Myocyte (in vitro differentiated cells): ENCODE results near the gene KRT6C. TPM values are rescaled to one million over a fixed set of nuclear protein-coding genes. Genes with fewer than 3 reads are reported as not detected.
A peak's percentile ranks its signal among the peaks of the same experiment; 100 is the strongest.

Experiments used
- DNase-seq: peaks from one replicate; pipeline ENCODE4 v3.0.0-alpha.2; 2012; ENCODE audit warnings: low read depth
- total RNA-seq: library from RNA; depleted of rRNA; stranded (reverse); fragments of >200 nt; gene quantifications from 2 replicates; pipeline ENCODE4 v1.2.3, GENCODE V29; 2014

Gene KRT6C
- total RNA-seq, 1 donor from 2014 or later = not detected

- DNase-seq = no peak
Measured at GRCh38 chr12:52436000-52436827, 37.4 kb downstream of the KRT6C start.

GRCh38 chr12:52435659-52435999 lies 38.0 kb downstream of the KRT6C start:
- DNase-seq = no peak

GRCh38 chr12:52434760-52435530 lies 38.7 kb downstream of the KRT6C start:
- DNase-seq = no peak

DNA sequence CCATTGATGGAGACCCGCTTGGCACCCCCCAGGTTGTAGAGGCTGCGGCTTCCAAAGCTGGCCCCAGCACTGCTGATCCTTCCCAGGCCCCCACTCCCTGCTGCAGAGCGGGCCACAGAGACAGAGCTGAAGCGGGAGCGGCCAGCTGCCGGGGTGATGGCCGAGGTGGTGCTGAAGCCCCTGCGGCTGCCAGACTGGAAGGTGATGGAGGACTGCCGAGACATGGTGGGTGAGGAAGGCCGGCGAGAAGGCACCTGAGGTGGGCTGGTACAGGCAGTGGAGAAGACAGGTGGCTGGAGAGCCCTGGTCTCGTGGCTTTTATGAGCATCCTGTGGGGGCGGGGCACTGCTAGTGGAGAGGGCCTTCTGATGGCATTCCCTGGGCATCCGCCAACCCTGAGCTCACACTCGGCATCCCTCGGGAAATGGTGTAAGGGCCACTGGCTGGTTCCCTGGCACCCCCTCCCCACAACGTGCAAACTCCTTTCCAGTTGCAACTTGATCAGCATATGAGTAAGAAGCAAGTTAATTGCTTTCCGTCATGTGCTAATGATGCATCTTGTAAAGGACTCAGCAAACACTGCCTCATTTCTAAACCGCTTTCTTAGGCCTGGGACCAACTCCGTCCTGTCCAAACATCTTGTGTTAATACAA lies 39.4 kb downstream of the KRT6C start, which contains the start of gene KRT75:
KRT75 (minus strand) TSS at position 291 of the 653 bp plus-strand sequence; CDS start at position 224, 67 bp downstream.
- DNase-seq = no peak

DNA sequence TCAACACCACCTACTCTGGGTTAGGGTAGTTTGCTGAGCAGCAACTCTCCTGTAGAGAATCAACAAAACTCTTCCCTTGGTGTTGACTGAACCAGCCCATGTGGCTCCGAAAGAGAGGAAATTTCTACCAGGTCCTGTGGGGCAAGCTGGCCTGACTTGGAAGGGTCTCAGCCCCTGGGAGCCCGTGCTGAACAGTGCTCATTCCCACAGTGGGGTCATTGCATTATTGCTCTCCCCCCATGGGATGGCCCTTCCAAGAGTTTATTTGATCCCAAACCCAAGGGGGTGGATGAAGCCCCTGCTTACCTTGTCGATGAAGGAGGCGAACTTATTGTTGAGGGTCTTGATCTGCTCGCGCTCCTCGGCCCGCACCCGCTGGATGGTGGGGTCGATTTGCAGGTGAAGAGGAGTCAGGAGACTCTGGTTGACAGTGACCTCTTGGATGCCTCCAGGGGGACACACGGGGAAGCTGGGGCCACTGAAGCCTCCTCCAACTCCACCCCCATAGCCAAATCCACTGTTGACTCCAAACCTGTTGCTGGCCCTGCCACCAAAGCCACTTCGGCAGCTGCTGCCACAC lies 40.0 kb downstream of the KRT6C start:
- no peak for DNase-seq

DNA sequence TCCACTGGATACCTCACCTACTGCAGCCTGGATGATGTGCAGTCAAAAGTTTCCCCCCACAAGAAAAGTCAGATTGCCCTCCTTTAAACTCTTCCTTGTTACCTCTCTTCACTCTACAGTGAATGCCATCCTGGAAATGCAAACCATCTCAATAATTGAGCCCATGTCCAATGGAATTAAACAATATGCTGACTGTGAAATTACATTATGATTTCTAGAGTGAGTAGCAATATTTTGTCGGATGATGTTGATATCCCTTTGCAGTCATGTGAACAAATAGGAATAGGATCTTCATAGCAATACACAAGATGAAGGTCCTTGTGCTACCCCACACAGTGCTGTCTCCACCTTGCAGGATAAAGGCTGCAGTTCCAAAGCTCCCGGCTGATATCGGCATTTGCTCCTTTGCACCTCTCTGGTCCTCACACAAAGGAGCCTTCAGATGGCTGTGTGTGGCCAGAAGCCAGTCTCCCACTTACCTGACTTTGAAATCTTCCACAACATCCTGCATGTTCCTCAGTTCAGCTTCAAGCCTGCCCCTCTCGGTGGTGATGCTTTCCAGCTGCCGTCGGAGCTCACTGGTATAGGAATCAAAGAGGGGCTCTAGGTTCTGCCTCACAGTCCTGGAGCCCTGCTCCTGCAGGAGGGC lies 40.9 kb downstream of the KRT6C start:
- DNase-seq = no peak

DNA sequence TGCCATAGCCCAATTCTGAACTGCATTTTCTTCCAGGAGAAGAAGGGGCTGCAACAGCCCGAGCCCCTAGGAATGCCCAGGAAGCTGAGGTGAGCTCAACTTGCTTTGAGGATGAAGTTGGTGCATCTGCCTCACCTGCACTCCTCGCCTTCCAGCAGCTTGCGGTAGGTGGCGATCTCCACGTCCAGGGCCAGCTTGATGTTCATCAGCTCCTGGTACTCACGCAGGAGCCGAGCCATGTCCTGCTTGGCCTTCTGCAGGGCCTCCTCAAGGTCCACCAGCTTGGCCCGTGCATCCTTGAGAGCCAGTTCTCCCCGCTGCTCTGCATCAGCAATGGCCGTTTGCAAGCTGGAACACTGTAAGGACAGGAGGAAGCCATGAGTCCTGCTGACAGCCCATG lies 45.5 kb downstream of the KRT6C start:
- no peak for DNase-seq

DNA sequence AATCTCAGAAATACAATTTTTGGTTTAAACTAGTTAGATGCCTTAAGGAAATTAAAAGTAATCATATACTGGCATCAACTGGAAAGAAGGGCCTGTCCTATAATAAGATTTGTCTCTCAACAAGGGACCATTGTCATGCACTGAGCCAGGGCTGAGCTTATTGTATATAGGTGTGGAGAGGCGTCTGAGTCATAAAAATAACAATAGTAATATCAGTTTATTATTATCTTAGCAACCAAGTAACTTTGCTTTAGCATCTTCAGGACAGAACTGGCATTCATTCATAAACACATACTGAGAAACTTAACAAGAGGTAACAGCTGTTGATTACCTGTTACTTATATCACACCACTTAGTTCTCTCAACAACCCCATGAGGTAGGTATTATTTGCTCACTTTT lies 46.5 kb downstream of the KRT6C start:
- no peak for DNase-seq

DNA sequence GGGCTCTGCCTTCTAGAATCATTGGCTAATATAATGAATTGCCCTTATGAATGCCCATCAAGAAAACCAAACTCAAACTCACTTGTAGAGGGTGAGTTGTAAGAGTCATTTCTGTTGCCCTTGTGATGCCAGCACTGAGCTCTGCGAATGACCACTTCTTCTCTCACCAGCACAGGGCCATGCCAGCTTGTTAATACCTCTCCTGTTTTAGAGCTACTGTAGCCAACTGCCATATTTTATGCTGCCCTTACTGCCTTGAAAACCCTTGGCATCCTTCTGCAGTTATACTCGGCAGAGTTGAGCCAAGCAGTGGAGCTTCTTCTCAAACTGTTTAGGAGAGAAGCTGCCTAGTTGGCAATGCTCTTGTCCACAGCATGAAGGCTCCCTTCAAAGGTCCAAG lies 47.6 kb downstream of the KRT6C start:
- DNase-seq = no peak

- DNase-seq = no peak
Measured at GRCh38 chr12:52425466-52425865, 48.1 kb downstream of the KRT6C start.

DNA sequence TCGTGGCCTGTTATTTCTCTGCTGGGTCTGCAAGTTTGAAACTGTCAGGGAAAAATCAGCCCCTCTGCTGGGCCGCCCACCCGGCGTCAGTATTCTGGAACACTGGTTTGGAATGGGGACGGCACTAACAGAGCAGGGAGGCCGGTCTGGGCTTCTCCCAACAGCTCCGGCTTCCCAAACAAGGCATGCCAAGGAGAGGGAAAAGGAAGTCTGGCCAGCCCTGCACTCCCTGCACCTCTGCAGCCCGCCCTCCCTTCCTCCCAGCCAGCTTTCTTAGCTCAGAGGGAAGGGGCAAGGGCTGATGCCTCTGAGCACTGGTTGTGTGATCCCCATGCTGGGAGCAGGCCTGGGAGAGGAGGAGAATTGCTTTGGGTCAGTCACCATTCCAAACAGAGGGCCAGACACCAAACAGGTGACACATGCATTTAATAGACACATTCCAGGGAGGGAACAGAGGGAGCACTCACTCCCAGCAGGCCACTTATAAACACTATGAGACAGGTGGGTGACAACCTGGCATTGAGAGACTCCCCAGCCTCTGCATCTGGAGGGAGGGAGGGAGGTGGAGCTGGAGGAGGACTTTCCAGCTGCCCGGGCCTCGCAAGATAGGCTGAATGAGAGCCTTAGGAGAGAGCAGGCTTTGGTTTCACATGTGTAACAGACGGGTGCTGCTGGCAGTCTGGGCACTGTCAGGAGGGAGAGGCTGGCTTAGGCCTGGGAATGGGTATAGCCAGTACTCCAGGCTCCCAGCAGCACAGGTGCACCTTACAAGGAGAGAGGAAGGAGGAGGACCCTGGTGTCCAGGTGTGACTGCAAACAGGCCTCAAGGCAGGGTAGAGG lies 49.7 kb downstream of the KRT6C start:
- peak; percentile 32 for DNase-seq

- no peak for DNase-seq
Measured at GRCh38 chr12:52423035-52423434, 50.6 kb downstream of the KRT6C start.

- peak; percentile 66 for DNase-seq
Measured at GRCh38 chr12:52419656-52420055, 53.9 kb downstream of the KRT6C start.

GRCh38 chr12:52418576-52419110 lies 55.0 kb downstream of the KRT6C start:
- DNase-seq = no peak

Other genes with a start within 250 kb of the KRT6C start
- 3.1 and 6.6 TPM in 2 replicates for gene KRT7, start 240.6 kb downstream of the KRT6C start, total RNA-seq
- gene KRT86, start 199.2 kb downstream of the KRT6C start, total RNA-seq = 5.2 and 20.9 TPM in 2 replicates
- gene KRT81, start 182.3 kb downstream of the KRT6C start, total RNA-seq = 0.08 TPM in 1 of 2 replicates, not detected in the other
- gene KRT83, start 152.4 kb downstream of the KRT6C start, total RNA-seq = not detected in 2 replicates
- gene KRT85, start 106.3 kb downstream of the KRT6C start, total RNA-seq = not detected in 2 replicates
- gene KRT84, start 88.2 kb downstream of the KRT6C start, total RNA-seq = not detected in 2 replicates
- not detected in 2 replicates for gene KRT82, start 67.5 kb downstream of the KRT6C start, total RNA-seq
- not detected in 2 replicates for gene KRT75, start 39.4 kb downstream of the KRT6C start, total RNA-seq
- not detected in 2 replicates for gene KRT6B, start 21.7 kb downstream of the KRT6C start, total RNA-seq
- gene KRT6A, start 19.5 kb upstream of the KRT6C start, total RNA-seq = not detected in 2 replicates
- 2.8 and 3.3 TPM in 2 replicates for gene KRT5, start 46.6 kb upstream of the KRT6C start, total RNA-seq
- not detected in 2 replicates for gene KRT71, start 79.3 kb upstream of the KRT6C start, total RNA-seq
- not detected in 2 replicates for gene KRT74, start 100.0 kb upstream of the KRT6C start, total RNA-seq
- not detected in 2 replicates for gene KRT72, start 127.7 kb upstream of the KRT6C start, total RNA-seq
- not detected in 2 replicates for gene KRT73, start 144.8 kb upstream of the KRT6C start, total RNA-seq
- not detected in 2 replicates for gene KRT2, start 178.4 kb upstream of the KRT6C start, total RNA-seq
- gene KRT1, start 206.6 kb upstream of the KRT6C start, total RNA-seq = not detected in 2 replicates
- gene KRT77, start 229.7 kb upstream of the KRT6C start, total RNA-seq = not detected in 2 replicates